NCI-H1694 (cell line): ENCODE data around the gene CAV3.

Source experiments
- DNase-seq: peaks from one replicate; lab custom pipeline; 2025; lab: John Stamatoyannopoulos, UW

Gene CAV3

GRCh38 chr3:8761866-8762265, 28.3 kb downstream of the CAV3 start:
- DNase-seq: no peak

GRCh38 chr3:8762607-8763377, 29.2 kb downstream of the CAV3 start:
- DNase-seq: no peak

DNA sequence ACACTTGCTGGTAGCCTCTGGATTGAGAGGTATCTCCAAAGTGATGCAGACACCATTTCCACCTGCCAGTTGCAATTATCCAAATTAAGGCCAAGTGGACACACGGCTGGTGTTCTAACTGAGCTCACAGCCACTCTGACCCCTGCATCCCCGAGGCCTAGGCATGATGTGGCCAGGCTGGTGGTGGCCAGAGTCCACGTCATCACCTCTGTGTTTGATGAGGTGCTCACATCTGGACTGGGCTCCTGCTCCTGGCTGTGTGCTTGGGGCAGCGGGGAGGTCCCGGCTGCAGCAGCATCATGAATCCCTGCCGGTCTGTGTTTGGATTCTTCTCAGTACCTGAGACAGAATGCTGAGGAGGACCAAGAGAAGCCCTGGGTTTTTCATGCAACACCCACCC, 30.9 kb downstream of the CAV3 start:
- no peak for DNase-seq

DNA sequence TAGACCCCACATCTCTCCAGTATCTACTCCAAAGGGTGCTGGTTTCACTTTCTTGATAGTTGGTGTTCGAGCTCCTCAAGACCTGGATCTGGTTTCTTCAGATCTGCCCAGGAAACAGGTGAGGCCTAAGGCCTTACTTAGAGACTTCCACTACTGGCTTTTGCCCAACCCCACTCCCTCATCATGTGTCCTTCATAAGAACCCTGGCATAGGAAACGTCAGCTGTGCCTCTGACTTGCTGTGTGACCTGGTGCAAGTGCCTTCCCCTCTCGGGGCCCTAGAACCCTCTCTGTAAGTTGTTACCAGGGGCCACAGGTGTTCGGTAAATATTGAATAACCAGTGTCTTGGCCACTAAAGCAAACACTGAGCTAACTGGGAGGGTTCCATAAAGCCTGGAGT, 31.9 kb downstream of the CAV3 start:
- no peak for DNase-seq

- DNase-seq: no peak
Measured at GRCh38 chr3:8766148-8766547, 32.5 kb downstream of the CAV3 start.

DNA sequence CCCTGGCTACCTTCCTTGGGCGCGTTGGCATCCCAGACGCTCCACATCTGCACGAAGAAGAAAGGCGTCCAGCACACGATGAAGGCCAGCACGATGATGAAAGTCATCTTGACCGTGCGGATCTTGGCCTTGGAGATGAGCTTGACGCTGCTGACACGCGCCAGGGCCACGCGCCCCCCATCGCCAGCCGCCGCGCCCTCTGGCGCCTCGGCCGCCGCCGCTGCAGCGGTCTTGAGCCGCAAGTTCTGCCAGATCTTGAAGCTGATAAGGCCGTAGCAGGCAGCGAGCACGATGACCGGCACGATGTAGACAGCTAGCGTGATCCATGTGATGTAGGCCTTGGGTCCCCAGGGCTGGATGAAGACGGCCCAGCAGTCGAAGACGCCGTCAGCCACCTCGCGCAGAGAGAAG, 33.7 kb downstream of the CAV3 start:
- no peak for DNase-seq

DNA sequence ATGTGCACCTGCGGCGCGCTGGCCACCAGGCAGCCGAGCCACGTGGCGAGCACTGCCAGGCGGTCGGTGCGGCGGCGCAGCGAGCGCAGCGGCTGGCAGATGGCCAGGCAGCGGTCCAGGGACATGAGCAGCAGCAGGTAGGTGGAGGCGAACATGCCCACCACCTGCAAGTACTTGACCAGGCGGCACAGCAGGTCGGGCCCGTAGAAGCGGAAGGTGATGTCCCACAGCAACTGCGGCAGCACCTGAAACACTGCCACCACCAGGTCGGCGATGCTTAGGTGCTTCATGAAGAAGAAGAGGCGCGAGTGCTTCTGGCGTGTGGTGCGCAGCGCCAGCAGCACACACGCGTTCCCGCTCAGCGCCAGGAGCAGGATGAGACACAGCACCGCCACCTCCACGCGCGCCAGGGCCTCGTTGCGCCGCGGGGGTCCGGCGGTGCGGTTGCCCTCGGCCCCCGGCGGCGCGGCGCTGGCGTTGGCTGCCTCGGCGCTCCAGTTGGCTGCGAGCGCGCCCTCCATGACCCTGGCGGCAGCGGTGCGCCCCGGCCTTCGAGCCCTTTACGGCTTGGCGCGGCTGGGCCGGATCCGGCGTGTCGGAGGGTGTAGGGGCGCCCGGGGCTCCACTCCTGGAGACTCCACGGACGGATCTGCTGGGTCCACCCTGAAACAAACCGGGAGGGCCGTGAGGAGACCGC, 34.2 kb downstream of the CAV3 start:
- no peak for DNase-seq

DNA sequence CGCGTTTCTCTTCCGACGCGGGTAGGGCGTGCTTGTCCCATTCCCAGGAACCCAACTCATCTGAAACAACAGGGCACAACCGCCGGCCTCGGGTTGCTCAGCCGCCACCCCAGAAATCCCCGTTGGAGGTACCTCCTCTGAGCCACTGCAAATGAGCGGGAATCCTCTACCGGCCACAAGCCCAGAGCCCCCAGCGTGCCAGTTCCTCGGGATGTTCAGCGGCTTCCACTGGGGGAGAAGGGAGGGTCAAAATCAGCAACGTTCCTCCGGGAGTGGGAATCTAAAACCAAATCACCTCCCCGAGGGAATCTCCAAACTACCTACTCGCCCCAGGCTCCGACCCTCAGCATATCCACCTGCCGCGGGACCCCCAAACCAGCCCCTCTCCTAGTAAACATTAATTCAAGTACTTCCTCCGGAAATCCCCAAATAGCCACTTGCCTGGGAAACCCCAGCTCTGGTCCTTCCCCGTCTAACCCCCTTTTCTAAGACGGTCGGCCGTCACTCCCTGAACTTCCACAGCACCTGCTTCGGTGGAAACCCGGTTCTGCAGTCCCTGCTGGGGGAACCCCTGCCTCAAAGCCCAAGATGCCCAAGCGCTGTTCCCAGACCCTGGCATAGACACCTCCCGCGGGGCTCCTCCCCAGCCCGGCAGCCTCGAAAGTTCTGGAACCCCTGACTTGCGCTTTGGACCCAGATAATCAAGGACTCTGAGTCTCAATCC, 34.9 kb downstream of the CAV3 start:
- no peak for DNase-seq

DNA sequence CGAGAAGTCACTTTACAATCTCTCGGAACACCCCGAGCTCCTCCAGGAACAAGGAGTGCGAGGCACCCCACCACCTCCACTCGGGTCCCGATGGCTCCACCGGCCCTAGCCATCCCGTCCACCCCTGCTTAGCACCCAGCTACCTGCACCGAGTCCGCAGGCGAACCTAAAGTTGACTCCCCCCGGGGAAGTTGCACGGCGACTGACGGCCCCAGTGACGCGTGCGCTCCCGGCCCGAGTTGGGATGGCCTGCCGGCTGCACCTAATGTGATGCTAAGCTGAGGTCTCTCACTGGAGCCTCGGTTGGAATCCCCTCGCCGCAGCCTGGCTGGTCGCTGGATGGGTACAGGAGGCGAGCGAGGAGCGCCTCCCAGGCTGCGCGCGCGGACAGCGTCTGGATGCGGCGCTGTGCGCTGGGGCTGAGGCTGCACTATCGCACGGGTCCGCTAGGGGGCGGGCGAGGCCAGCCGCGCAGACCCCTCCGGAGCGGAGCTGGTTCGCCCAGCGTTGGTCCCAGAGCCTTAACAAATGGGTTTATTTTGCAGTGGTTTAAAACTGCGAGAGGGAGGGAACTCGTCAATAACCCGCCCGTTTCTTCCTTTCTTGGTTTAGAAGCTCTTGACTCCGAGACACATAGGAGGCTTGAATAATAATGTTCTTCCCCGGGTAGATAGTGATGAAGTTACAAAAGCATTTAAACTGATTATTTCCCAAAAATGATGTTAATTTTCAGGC, 35.7 kb downstream of the CAV3 start, which contains the start of gene OXTR:
OXTR (minus strand) TSS at position 526 of the 735 bp plus-strand sequence. CDS start 1,426 bp downstream, outside the sequence.
- DNase-seq: peak; percentile 1

DNA sequence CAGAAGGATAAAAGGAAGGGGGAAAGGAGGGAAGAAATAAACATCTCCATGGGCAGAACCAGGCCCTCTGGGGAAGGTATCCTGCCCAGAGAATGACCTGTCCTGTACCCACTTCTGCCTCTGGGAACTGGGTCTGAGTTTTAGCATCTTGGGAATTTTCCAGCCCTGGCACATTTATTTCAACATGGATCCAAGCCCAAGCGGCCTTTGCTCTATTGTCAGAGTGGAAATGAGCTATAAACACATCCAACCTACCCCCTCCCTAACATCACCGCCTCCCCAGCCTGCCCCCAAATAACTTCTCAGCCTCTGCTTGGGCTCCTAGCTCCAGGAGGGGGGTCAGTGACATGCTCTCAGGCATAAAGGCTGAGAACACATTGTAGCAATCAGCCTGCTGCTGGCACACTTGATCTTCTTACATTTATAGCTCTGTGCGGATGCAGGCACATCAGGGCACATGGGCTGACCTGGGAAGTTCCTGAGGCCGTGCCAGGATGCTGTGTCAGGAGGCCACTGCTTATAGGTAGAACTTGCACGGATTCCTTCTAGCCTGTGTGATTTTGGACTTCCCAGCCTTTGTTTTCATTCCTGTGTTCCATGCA, 40.4 kb downstream of the CAV3 start:
- no peak for DNase-seq

DNA sequence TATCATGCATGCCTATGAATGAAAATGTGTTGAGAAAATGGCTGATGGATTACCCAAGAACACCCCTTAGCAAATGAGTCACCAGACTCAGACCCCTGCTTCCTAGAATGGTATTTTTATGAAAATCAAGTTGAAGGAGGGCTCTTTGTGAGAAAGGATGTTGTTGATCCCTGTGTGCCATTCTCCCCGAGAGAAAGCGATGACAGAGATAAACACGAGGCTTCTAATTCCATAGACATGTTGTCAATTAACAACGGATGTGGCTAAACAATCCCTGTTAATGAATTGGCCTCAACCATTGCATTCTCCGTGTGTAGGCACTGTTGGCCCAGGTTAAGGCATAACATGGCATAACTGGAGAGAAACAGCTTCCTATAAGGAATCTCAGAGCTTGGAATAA, 41.6 kb downstream of the CAV3 start:
- no peak for DNase-seq

- no peak for DNase-seq
Measured at GRCh38 chr3:8775602-8776001, 42.0 kb downstream of the CAV3 start.

DNA sequence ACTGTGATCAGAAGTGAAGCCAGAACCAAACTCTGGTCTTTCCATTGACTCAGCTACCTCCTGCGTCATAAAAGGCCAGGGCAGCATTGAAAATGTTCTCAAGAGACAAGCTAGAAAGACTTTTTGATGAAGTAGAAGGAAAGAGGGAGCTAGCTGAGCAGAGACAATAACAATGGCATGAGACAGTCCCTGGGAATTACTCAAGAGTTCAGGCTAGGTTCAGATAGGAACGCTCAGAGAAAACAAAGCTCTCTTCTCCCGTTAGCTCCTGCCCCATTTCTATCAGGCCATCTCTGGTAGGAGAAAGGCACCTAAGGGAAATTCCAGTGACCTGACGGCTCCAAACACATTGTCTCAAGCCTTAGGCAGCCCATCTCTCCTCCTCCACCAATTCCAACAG, 42.8 kb downstream of the CAV3 start:
- no peak for DNase-seq

- no peak for DNase-seq
Measured at GRCh38 chr3:8777201-8777977, 43.8 kb downstream of the CAV3 start.

DNA sequence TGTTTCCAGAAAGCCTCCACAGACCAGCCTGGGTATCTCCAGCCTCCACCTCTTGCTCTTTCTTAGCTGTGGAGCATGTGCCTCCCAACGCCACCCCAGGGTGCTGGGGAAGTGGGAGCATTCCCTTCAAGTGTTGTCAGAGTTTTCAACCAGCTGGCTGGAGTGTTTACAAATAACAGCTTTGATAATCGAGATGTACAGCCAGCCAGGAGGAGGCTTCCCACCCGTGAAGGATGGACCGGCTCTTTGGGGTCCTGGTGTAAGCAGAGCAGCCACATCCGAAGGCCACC, 44.3 kb downstream of the CAV3 start:
- DNase-seq: no peak

DNA sequence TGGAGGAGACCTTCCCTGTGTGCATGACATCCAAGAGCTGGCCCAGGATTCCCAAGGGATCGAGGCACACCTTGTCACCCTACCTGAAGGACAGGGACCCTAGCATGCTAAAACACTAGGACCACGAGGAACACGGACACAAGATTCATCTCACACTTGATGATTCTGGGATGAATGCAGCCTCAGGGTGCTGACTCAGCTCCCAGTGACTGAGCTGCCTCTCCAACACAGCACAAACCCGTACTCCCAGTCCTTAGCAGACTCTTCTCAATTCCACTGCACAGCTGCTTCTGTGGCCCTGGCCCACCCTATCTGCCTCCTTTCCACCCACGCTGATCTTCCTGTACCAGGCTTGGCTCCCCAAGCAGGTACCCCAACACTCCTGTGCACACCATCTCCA, 44.9 kb downstream of the CAV3 start:
- DNase-seq: no peak

- DNase-seq: no peak
Measured at GRCh38 chr3:8780279-8780678, 46.7 kb downstream of the CAV3 start.

DNA sequence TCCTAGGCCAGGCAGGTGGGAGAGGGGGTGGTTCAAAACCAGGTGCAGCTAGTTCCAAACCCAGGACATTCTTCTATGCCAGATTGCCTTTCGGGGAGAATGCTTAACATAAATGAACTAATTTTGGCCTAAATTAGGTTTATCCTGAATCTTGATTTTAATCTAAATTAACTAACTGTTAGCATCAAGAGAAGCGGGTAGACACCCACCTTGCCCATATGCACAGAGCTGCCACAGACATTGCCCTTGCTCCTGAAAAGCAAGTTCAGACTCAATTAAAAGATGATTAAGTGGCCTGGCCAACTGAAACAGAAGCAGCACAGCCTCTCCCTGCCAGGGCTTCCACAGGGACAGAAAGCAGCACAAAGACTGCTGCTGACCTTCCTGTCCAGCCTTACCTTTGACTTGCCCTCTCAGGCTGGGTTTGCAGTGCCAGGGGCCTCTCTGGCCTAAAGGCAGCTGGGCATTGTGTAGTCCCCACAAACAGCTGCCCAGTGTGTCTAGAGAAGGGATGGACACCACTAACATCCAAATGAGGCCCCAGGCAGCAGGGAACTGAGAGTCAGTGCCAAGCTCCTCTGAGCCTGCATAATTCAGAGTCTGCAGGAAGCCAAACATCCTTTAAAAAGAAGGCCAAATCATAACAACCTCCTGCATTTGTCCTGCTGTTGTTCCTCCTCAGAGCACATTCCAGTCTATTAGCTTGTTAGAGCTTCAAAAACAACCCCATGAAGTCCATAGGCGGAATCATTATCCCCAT, 51.3 kb downstream of the CAV3 start:
- no peak for DNase-seq

GRCh38 chr3:8790529-8790928, 56.9 kb downstream of the CAV3 start:
- no peak for DNase-seq

DNA sequence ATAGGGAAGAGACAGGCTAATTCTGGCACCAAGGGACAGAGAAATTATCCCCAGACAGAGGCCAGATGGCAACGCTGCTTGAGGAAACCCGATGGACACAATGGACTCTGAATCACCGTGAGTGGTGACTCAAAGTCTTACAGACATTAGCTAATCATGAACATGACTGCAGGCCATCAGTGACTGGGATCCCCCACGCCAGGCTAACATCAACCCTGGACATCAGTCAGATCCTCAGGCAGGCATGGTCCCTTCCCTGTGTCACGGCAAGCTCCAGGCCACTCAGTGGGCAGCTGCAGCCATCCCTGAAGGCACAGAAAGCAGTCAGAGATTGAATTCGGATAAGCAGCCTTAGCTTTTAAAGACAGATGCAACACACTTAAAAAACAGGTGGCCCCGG, 59.6 kb downstream of the CAV3 start:
- no peak for DNase-seq

DNA sequence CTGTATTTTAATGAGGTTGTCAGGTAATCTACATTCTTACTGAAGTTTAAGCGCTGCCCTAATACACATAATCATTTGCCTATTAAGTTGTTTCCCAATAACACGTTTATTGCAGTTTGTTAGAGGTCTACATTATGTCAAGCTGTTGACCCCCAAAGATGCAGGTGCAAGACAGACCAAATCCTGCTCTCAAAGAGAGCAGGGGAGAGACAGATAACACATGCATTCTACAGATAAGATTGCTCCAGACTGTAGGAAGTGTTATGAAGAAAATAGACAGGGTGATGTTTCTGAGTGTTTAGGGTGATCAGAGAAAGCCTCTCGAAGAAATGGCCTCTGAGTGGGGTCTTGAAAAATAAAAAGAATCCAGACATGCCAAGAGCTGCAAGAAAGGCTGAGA, 60.6 kb downstream of the CAV3 start:
- DNase-seq: no peak
